GM12874 (cell line): ENCODE measurements around the gene SH3GL3.

Source experiments
- TF ChIP-seq, protein P1 (sequence below): IDR thresholded peaks from 2 replicates; pipeline ENCODE4 v1.5.1; 2011; ENCODE audit warnings: low read depth, mild to moderate bottlenecking, control low read depth, low read length, moderate library complexity; ENCODE audit not compliant: insufficient read depth

Gene SH3GL3

DNA sequence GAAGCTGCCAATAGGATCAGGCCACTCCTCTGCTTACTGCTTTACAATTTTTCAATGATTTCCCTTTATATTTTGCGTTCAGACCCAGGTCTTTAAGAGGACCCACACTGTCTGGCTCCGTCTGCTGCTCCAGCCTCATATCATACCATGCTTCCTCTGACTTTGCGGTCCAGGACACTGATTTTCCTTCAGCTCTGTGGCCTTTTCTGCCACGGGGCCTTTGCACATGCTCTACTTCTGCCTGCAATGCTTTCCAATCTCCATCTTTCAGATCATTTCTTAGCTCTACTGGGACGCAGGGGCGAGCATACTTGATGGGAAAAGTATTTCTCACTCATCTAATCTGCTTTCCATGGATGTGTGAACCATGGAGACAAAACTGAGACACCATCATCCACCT lies 23.0 kb upstream of the SH3GL3 start:
- TF ChIP-seq, protein P1, sequence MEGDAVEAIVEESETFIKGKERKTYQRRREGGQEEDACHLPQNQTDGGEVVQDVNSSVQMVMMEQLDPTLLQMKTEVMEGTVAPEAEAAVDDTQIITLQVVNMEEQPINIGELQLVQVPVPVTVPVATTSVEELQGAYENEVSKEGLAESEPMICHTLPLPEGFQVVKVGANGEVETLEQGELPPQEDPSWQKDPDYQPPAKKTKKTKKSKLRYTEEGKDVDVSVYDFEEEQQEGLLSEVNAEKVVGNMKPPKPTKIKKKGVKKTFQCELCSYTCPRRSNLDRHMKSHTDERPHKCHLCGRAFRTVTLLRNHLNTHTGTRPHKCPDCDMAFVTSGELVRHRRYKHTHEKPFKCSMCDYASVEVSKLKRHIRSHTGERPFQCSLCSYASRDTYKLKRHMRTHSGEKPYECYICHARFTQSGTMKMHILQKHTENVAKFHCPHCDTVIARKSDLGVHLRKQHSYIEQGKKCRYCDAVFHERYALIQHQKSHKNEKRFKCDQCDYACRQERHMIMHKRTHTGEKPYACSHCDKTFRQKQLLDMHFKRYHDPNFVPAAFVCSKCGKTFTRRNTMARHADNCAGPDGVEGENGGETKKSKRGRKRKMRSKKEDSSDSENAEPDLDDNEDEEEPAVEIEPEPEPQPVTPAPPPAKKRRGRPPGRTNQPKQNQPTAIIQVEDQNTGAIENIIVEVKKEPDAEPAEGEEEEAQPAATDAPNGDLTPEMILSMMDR, result no peak

- TF ChIP-seq, protein P1, result no peak
Observed at GRCh38 chr15:83430441-83430840, 16.7 kb upstream of the SH3GL3 start.

- TF ChIP-seq, protein P1, result no peak
Observed at GRCh38 chr15:83431521-83431920, 15.6 kb upstream of the SH3GL3 start.

GRCh38 chr15:83435202-83435601 lies 11.9 kb upstream of the SH3GL3 start:
- TF ChIP-seq, protein P1, result no peak

- TF ChIP-seq, protein P1, result no peak
Observed at GRCh38 chr15:83435782-83436181, 11.4 kb upstream of the SH3GL3 start.

DNA sequence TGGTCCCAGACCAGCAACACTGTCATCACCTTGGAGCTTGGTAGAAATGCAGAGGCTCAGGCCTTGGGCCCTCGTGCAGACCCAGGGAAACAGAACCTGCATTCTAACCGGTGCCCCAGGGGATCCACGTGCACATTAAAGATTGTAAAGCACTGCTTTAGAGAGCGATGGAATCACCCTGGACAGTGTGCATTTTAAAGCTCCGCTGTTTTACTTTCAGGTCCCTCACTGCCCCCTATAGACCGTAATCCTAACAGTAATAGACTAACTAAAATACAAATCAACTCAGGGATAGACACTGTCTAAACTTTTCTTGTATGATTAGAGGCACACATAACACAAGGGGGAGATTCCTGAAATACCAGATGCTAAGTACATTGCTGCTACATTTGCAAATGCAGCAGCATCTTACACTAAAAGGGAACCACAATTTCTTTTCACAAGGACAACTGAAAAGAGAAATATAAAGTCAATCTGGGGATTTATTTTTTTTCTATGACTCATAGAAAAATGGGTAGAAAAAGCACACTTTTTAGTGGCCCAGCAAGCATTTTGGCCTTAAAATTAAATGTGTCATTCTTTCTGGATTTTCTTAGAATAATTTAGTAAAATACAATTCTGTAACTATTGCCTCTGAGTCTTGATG lies 10.5 kb upstream of the SH3GL3 start:
- TF ChIP-seq, protein P1, result peak; percentile 33; the same call in 1 of the 2 replicates

DNA sequence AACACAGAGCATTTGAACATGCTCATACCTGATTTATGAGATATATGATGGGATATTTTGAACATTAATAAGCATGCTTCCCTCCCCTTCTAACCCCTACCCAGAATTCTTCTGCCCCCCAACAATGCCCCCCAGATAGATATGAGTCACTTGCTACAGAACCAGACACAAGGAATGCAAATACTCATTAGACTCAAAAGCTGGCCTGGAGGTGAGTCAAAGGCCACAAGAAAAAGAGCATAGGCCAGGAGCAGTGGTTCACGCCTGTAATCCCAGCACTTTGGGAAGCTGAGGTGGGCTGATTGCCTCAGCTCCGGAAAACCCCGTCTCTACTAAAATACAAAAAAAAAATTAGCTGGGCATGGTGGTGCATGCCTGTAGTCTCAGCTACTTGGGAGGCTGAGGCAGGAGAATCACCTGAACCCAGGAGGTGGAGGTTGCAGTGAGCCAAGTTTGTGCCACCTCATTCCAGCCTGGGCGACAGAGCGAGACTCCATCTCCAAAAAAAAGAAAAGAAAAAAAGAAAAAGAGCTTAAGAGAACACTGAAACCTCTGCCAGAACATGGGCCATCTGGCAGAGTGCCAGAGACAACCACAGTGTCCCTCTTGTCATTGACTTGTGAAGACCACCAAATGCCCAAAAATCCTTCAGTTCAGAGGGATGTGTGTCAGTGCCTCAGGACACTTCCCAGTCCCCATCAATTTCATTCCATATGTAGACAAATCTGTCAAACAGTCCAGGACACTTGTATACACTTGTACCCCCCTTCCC lies 3.9 kb upstream of the SH3GL3 start:
- TF ChIP-seq, protein P1, result no peak
